GM20431 (cell line): ENCODE results near the gene TRIM34.
"Not testable (repeated sequence)": the region's sequence is repeated elsewhere in the genome, so short reads cannot be mapped to it uniquely, and the experiment has no call there.

Experiments
- in situ Hi-C: fragments of 300-500 bp; cut with MseI, MboI; formaldehyde crosslinking; loops from one replicate; pipeline ENCODE4 v1.15.0; 2020; ENCODE audit warnings: low sequenced_read_pairs; ENCODE audit not compliant: unreplicated experiment

Gene TRIM34, protein sequence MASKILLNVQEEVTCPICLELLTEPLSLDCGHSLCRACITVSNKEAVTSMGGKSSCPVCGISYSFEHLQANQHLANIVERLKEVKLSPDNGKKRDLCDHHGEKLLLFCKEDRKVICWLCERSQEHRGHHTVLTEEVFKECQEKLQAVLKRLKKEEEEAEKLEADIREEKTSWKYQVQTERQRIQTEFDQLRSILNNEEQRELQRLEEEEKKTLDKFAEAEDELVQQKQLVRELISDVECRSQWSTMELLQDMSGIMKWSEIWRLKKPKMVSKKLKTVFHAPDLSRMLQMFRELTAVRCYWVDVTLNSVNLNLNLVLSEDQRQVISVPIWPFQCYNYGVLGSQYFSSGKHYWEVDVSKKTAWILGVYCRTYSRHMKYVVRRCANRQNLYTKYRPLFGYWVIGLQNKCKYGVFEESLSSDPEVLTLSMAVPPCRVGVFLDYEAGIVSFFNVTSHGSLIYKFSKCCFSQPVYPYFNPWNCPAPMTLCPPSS

DNA sequence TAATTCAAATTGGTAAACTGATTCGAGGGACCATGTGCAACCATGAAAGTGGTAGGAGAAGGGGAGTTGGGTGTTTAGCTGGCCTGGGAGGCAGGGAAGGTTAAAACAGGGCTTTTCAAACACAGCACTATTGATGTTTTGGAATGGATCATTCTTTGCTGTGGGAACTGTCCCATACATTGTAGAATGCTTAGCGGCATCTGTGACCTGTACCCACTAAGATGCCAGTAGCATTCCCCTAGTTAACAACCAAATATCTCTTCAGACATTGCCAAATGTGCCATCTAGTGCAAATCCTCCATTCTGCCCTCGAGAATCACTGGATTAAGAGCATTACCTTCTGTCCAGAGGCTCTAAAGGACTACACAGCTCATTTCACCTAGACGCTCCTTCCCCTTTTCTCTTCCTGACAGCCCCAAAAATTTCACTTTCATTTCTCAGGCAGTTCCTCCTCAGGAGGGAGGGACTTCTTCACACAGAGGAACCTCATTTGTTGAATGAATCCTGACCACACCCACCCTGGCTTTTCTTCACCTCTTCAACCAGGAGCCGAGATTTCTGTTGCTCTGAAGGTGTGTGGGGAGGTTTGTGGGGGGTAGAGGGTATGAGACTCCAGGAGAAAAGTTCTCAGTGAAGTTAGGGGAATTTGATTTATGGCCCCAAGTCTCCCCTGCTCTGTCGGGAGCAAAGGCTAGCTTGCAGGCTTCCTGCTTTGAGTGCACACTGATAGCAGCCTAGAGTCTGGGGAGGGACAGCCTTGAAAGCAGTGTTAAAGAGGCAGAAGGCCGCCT, at the start of gene TRIM34:
Gene TRIM34 (plus strand): TSS at position 513 of the 791 bp plus-strand sequence. CDS start 7,331 bp downstream, outside the sequence.
- in situ Hi-C loops = loop anchor here (25.0 kb wide), 1 partner anchor 188 kb away; the partner anchor contains the start of gene OR52N2

- in situ Hi-C loops = no loop called here
These were observed 49.6 kb upstream of the TRIM34 start for GRCh38 chr11:5575152-5575551.

DNA sequence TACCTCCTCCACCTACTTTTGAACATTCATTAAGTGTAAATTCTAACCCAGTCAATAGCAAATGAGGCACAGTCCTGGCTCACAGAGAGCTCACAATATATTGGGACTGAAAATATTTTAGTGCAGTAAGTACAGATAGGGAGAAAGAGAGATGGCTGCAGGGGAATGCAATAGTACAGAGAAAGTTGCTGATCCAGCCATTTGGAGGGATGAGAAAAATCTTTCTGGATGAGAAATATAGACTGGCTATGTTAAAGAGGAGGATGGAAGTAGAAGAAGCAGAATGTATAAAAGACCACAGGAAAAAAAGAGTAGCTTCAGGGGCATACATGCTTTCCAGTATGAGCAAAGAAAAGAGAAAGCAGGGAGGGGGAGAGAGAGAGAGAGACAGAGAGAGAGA, 47.7 kb upstream of the TRIM34 start:
- in situ Hi-C loops = no loop called here

GRCh38 chr11:5580577-5580976, 44.2 kb upstream of the TRIM34 start, which contains the start of gene OR52B6:
TSS of gene OR52B6 (plus strand) at chr11:5580877. CDS start at chr11:5580877, 0 bp downstream.
- in situ Hi-C loops = no loop called here

DNA sequence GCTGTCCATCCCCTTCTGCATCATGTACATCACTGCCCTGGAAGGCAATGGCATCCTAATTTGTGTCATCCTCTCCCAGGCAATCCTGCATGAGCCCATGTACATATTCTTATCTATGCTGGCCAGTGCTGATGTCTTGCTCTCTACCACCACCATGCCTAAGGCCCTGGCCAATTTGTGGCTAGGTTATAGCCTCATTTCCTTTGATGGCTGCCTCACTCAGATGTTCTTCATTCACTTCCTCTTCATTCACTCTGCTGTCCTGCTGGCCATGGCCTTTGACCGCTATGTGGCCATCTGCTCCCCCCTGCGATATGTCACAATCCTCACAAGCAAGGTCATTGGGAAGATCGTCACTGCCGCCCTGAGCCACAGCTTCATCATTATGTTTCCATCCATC, 43.8 kb upstream of the TRIM34 start:
- in situ Hi-C loops = no loop called here

- in situ Hi-C loops = not testable (repeated sequence)
These were observed 40.3 kb upstream of the TRIM34 start for GRCh38 chr11:5584458-5584857.

DNA sequence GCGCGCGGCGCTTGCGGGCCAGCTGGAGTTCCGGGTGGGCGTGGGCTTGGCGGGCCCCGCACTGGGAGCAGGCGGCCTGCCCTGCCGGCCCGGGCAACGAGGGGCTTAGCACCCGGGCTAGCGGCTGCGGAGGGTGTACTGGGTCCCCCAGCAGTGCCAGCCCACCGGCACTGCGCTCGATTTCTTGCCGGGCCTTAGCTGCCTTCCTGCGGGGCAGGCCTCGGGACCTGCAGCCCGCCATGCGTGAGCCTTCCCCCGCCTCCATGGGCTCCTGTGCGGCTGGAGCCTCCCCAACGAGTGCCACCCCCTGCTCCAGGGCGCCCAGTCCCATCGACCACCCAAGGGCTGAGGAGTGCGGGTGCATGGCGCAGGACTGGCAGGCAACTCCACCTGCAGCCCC, 34.9 kb upstream of the TRIM34 start:
- in situ Hi-C loops = not testable (repeated sequence)

DNA sequence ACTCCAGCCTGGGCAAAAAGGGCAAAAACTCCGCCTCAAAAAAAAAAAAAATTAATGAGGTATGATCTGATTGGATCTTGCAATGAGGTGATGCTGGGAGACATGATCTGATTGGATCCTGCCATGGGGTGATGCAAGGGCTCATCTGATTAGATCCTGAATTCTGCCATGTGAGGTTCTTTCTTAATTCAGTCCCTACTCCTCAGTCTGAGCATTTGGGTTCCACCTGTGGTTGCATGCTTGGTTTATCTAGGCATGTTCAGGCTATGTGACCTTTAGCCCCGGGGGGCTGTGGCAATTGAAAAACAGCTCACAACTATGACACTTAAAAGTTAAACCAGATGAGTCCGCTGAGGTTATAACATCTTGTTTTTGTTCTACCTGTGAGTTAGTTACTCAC, 33.2 kb upstream of the TRIM34 start:
- in situ Hi-C loops = no loop called here

- in situ Hi-C loops = no loop called here
These were observed 32.2 kb upstream of the TRIM34 start for GRCh38 chr11:5592615-5593014.

DNA sequence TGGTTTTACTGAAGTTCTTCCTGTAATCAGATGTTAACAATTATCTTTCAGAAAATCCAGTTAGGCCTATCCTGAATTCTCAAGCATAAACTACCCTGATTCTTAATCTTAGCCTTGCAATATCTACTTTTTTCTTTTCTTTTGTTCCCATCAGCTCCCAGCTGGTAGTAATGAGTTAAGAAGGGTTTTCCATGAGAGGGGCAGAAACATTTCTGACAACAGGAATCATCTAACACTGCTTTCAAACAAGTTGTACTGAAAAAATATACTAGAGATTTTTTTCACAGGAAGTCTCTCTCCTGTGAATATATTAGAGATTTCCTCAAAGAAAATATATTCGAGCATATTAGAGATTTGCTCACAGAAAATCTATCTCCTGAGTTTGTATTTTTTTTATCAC, 31.7 kb upstream of the TRIM34 start:
- in situ Hi-C loops = no loop called here

- in situ Hi-C loops = no loop called here
These were observed 28.1 kb upstream of the TRIM34 start, which contains the start of gene TRIM6 for GRCh38 chr11:5596607-5597201. TSS of gene TRIM6 (plus strand) at chr11:5596637. CDS start at chr11:5596898, 261 bp downstream.

DNA sequence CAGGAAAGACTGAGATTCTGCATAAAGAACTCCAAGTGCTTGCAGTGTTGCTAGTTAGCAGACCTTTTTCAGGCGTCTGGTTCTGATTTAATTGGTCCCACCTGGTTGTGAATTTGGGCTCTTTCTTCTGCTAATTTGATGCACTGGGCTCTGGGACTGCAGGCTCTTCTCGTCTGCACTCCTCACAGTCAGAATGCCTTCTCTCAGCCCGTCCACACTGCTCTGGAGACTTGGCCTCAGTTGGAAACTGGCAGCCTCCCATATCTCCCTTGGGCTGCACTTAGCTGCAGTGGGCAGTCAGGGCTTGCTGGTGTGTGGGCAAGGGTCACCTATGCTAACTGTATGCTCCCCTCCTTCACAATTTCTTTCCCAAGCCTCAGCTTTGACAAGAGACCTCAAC, 26.8 kb upstream of the TRIM34 start:
- in situ Hi-C loops = no loop called here

DNA sequence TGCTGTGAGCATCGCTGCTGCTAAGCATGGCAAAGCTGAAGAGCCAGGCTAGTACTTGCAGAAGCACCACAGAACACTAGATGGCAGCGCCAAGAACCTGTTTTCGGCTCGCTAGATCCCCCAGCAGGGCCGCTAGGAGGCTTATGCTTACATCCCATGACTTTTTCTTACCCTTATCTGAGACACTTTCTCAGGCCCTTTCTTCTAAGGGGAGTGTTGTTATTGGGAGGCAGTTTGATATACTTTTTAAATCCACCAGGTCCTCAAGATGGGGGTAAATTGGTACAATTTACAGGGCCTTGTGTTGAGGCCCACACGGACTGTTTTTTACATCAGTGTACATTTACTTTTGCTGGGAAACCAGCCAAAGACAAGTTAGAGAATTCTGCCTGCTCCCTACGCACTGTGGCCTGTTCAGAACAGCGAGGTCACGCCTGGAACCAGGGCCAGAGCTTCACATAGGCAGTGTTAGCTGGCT, 24.4 kb upstream of the TRIM34 start:
- in situ Hi-C loops = loop anchor here (25.0 kb wide), 1 partner anchor 212 kb away; the partner anchor contains the start of gene OR52N2

DNA sequence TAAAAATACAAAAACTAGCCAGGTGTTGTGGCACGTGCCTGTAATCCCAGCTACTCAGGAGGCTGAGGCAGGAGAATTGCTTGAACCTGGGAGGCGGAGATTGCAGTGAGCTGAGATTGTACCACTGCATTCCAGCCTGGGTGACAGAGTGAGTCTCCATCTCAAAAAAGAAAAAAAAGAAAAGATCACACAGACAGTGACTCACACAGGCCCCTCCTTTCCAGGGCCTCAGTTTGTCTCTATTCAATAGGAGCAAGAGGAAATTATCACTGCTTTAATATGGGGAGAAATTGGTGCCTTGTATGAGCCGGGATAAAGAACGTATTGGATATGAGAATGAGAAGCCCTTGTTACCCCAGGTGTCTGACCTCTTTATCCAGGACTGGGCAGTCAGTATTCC, 22.0 kb upstream of the TRIM34 start:
- in situ Hi-C loops = loop anchor here (25.0 kb wide), 1 partner anchor 210 kb away; the partner anchor contains the start of gene OR52N2

DNA sequence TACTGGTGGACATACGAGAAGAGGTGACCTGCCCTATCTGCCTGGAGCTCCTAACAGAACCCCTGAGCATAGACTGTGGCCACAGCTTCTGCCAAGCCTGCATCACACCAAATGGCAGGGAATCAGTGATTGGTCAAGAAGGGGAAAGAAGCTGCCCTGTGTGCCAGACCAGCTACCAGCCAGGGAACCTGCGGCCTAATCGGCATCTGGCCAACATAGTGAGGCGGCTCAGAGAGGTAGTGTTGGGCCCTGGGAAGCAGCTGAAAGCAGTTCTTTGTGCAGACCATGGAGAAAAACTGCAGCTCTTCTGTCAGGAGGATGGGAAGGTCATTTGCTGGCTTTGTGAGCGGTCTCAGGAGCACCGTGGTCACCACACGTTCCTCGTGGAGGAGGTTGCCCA, 21.5 kb upstream of the TRIM34 start:
- in situ Hi-C loops = loop anchor here (25.0 kb wide), 1 partner anchor 209 kb away; the partner anchor contains the start of gene OR52N2

DNA sequence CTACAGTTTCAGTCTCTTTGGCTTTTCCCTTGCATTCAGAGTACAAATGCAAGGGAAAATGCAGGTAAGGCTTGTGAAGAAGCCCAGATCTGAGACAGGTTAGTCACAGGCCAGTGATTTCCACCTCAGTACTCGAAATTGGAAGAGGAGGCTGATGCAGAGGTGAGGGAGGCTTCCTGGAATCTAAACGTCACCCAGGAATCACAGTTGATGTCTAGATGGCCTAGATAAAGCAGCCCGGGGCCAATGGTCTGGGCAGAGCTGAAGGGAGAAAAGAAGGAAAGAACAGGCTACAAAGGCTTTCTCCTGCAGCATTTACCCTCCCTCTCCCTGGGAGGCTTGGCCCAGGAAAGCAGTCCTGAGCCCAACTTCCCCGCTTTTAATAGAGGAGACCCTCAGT, 19.9 kb upstream of the TRIM34 start:
- in situ Hi-C loops = loop anchor here (25.0 kb wide), 1 partner anchor 207 kb away; the partner anchor contains the start of gene OR52N2

GRCh38 chr11:5605849-5606248, 19.0 kb upstream of the TRIM34 start:
- in situ Hi-C loops = loop anchor here (25.0 kb wide), 1 partner anchor 206 kb away; the partner anchor contains the start of gene OR52N2

DNA sequence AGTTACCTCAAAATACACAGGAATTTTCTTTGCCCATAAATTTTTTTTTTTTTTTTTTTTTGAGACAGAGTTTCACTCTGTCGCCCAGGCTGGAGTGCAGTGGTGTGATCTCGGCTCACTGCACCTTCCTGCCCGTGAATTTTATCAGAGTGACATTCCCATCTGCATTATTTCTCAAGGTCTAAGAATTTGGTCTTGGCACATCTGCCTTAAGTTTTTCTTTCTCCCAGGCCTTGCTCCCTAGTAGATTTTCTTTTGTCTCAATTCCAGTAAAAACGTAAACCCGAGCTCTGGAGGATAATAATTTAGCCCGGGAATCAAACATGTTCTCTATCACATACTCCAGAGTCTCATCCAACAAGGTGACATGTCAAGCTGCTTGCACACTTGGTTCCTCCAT, 16.0 kb upstream of the TRIM34 start:
- in situ Hi-C loops = loop anchor here (25.0 kb wide), 1 partner anchor 203 kb away; the partner anchor contains the start of gene OR52N2

- in situ Hi-C loops = loop anchor here (25.0 kb wide), 1 partner anchor 202 kb away; the partner anchor contains the start of gene OR52N2
These were observed 14.4 kb upstream of the TRIM34 start for GRCh38 chr11:5610446-5610845.

DNA sequence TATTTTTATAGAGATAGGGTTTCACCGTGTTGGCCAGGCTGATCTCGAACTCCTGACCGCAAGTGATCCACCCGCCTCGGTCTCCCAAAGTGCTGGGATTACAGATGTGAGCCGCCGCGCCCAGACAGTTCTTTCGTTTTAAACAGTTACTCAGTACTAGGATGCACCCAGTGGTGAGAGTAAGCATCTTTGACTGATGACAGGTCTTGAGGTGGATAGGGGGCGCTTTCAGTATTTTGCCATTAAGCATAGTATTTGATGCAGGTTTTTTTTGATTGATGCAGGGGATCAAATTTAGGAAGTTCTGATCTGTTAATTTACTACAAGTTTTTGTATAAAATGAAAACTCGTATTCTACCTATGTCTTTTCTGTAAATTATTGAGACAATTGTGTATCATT, 13.2 kb upstream of the TRIM34 start:
- in situ Hi-C loops = loop anchor here (25.0 kb wide), 1 partner anchor 201 kb away; the partner anchor contains the start of gene OR52N2
